ENCODE results near the gene CPNE6. TPM values are rescaled to one million over a fixed set of nuclear protein-coding genes. Genes with fewer than 3 reads are reported as not detected.

The CPNE6 gene
- total and polyA plus RNA-seq, 2 of the 8 experiments (the other 6 are each of a cell fraction or from before 2014, with no cell fraction given), result 0.05 TPM; not detected in 1

GRCh38 chr14:24093901-24094840 is 22.8 kb downstream of the CPNE6 start, which contains the start of gene PCK2:
Gene PCK2, plus strand, starts transcription at chr14:24094311. Its CDS starts 95 bp downstream, at chr14:24094406.
- peak within 1 kb of the TSS; percentile 89 for H3K27ac ChIP-seq (ENCODE audit: low read depth, low read length)
- peak within 1 kb of the TSS; percentile 100 for H3K18ac ChIP-seq (ENCODE audit: extremely low read depth, low read length)
- H3K79me2 ChIP-seq (ENCODE audit: control insufficient read depth in 1 of 2, insufficient read depth in 2 of 2, low read length in 2 of 2), result peaks cover 0 to 21% of the 10 kb centered on the region in 2 experiments; a peak in 2 of 4 replicates
- H3K79me1 ChIP-seq (ENCODE audit: low read depth, low read length), result peaks cover 5% of the 10 kb centered on the region
- no peak within 1 kb of the TSS for H3K14ac ChIP-seq (ENCODE audit: insufficient read length)
- peaks cover 4 to 9% of the 10 kb centered on the region in 2 experiments for H4K20me1 ChIP-seq (replicated peaks in 1 of 2; ENCODE audit: control insufficient read depth in 1 of 2, insufficient read depth in 2 of 2, low read length in 2 of 2)
- peak within 1 kb of the TSS; percentile 93 for H4K91ac ChIP-seq (replicated peaks; ENCODE audit: insufficient read length, low read length)
- peaks cover 8% of the 10 kb centered on the region for H3K23me2 ChIP-seq (ENCODE audit: low read depth, low read length)
- H2BK20ac ChIP-seq (ENCODE audit: low read length), result peak within 1 kb of the TSS; percentile 99
- H2AFZ ChIP-seq (ENCODE audit: low read length), result peak within 1 kb of the TSS; percentile 98
- peak within 1 kb of the TSS; percentile 88 to 91 for H3K4me2 ChIP-seq (ENCODE audit: insufficient read depth in 1 of 2, low read depth in 2 of 2, low read length in 2 of 2)
- ChIA-PET POLR2A (ENCODE audit: partially characterized antibody) (interaction anchor here (0.8 to 23.9 kb wide), 32 partner anchors 11 to 544 kb away, joined by 3 to 626 read pairs (median 8); partner anchors contain the start of genes CARMIL3, CPNE6, DCAF11 and DHRS4L2), CTCF (ENCODE audit: partially characterized antibody) (interaction anchor here (0.6 to 12.8 kb wide), 9 partner anchors 10 to 69 kb away, joined by 3 to 316 read pairs (median 8); partner anchors contain the start of genes CARMIL3, CPNE6, DCAF11 and NRL)
- H3K9ac ChIP-seq (replicated peaks in 1 of 4; ENCODE audit: extremely low read depth in 1 of 4, low read depth in 3 of 4, low read length in 3 of 4), result peak within 1 kb of the TSS; percentile 87 to 95 (median 90)
- peak within 1 kb of the TSS; percentile 99; the same call in 1 of the 2 replicates for H2BK15ac ChIP-seq (ENCODE audit: low read length)
- peak within 1 kb of the TSS; percentile 19 for H3K23ac ChIP-seq (ENCODE audit: insufficient read length)
- peak within 1 kb of the TSS; percentile 100 for H2AK5ac ChIP-seq (ENCODE audit: low read depth, low read length)
- peak within 1 kb of the TSS; percentile 86 for H2BK120ac ChIP-seq (replicated peaks; ENCODE audit: low read depth, low read length)
- peak within 1 kb of the TSS; percentile 82 for H4K5ac ChIP-seq (ENCODE audit: insufficient read length, low read depth, low read length)
- H4K8ac ChIP-seq (ENCODE audit: extremely low read depth, insufficient read depth, low read length), result peak within 1 kb of the TSS; percentile 97
- peak within 1 kb of the TSS; percentile 97 for H3K56ac ChIP-seq (replicated peaks; ENCODE audit: insufficient read length, low read depth, low read length)
- peak; percentile 93 to 95 for DNase-seq (ENCODE audit: low read depth in 1 of 2, low spot score in 2 of 2)
- peaks cover 3 to 21% (median 10%) of the 10 kb centered on the region in 4 experiments; a peak in 6 of 8 replicates for H3K36me3 ChIP-seq (ENCODE audit: control insufficient read depth in 2 of 4, insufficient read depth in 4 of 4, low read length in 3 of 4)
- H3K9me3 ChIP-seq (ENCODE audit: insufficient read depth in 2 of 2, low read depth in 1 of 2, low read length in 1 of 2), result no peaks in the 10 kb centered on the region
- no peak for FAIRE-seq
- H3K4ac ChIP-seq (replicated peaks; ENCODE audit: insufficient read length, low read depth, low read length), result peak within 1 kb of the TSS; percentile 96
- H2BK5ac ChIP-seq (ENCODE audit: low read depth, low read length), result peak within 1 kb of the TSS; percentile 99
- H3K4me3 ChIP-seq (ENCODE audit: extremely low read depth in 1 of 4, insufficient read depth in 2 of 4, low read depth in 3 of 4, low read length in 4 of 4), result peak within 1 kb of the TSS; percentile 60 to 96 (median 84)
- peak within 1 kb of the TSS; percentile 99 for H2BK12ac ChIP-seq (ENCODE audit: low read depth, low read length)
- WGBS, 2 experiments (ENCODE audit: extremely low coverage in 1 of 2, insufficient coverage in 1 of 2, insufficient read length in 1 of 2, insufficient replicate concordance in 2 of 2, low coverage in 1 of 2, low lambda C conversion rate in 2 of 2, missing lambda C conversion rate in 1 of 2), result 2% methylated on average over 33 of the region's 68 CpGs; no CpG with 5 or more reads in 1 of the 2 experiments
- H3K27me3 ChIP-seq (replicated peaks in 1 of 4; ENCODE audit: control insufficient read depth in 3 of 4, extremely low read depth in 1 of 4, insufficient read depth in 3 of 4, low read length in 3 of 4), result no peaks in the 10 kb centered on the region
- H3K4me1 ChIP-seq (replicated peaks in 1 of 4; ENCODE audit: control insufficient read depth in 3 of 4, insufficient read depth in 4 of 4, low read length in 3 of 4), result peaks cover 5 to 13% (median 9%) of the 10 kb centered on the region in 4 experiments
- TF ChIP-seq RAD21 (IDR thresholded peaks at IDR 0.05 in 1 of 2, conservative IDR thresholded peaks at IDR 0.05 in 1 of 2; ENCODE audit: low read depth in 2 of 2, low read length in 2 of 2) (no peak), FOSL1 (IDR thresholded peaks at IDR 0.05; ENCODE audit: insufficient read depth, low read depth, low read length) (no peak), SIN3A (conservative IDR thresholded peaks at IDR 0.05 in 1 of 2, IDR thresholded peaks at IDR 0.05 in 1 of 2; ENCODE audit: low read depth in 1 of 2, low read length in 2 of 2) (0 out of 4 replicates have a peak, but pooled peaks of 1 of the 2 experiments have one; percentile 18), TBP (IDR thresholded peaks at IDR 0.05; ENCODE audit: low read depth, low read length) (peak; percentile 91; the same call in 1 of the 2 replicates), BACH1 (IDR thresholded peaks at IDR 0.05; ENCODE audit: low read length) (no peak), NANOG (IDR thresholded peaks at IDR 0.05; ENCODE audit: insufficient read depth, low read depth, low read length, poor library complexity, severe bottlenecking) (no peak), SP2 (IDR thresholded peaks at IDR 0.05; ENCODE audit: low read length) (no peak), MAFK (IDR thresholded peaks at IDR 0.05; ENCODE audit: low read depth, low read length) (no peak), CBX8 (IDR thresholded peaks at IDR 0.05; ENCODE audit: borderline replicate concordance, low read depth, low read length) (no peak), POLR2A (IDR thresholded peaks at IDR 0.05; ENCODE audit: control extremely low read depth in 1 of 2, low read depth in 2 of 2, low read length in 2 of 2) (peak; percentile 87 to 97)

Measured in H1 (cell line).